H1 (cell line): ENCODE data around the gene AKAP7. TPM values are rescaled to one million over a fixed set of nuclear protein-coding genes. Genes with fewer than 3 reads are reported as not detected.

Experiments used
- CTCF ChIA-PET: fragments of 300-600 bp; sonication (Branson Sonifier 250); formaldehyde crosslinking; loops from one replicate; lab custom pipeline; 2021; ENCODE audit not compliant: partially characterized antibody; lab: Charles Lee
- POLR2A ChIA-PET: fragments of 300-600 bp; sonication (Branson Sonifier 250); formaldehyde crosslinking; loops from one replicate; lab custom pipeline; 2021; ENCODE audit warnings: inconsistent platforms; ENCODE audit not compliant: partially characterized antibody; lab: Charles Lee
- DNase-seq, 2 experiments: peaks; one replicate each; pipeline versions ENCODE4 v3.0.0 to v3.0.0-alpha.2; 2010 to 2022; ENCODE audit warnings: low spot score in 2 of 2, low read depth in 1 of 2, mixed read lengths in 1 of 2
- FAIRE-seq: peaks from 2 replicates; lab custom pipeline; 2011; peaks lifted over from hg19 to GRCh38; lab: Jason Lieb, UNC
- H2AFZ ChIP-seq: 2 replicates; pipeline ENCODE4 v1.8.1; 2012; ENCODE audit warnings: low read length, inconsistent platforms
- H2AK5ac ChIP-seq: 2 replicates; pipeline ENCODE4 v1.6.1; 2013; ENCODE audit warnings: low read depth, low read length
- H2BK120ac ChIP-seq: replicated peaks from 2 replicates; pipeline ENCODE3; 2013; ENCODE audit warnings: low read depth, low read length, inconsistent platforms
- H2BK12ac ChIP-seq: 2 replicates; pipeline ENCODE4 v1.6.1; 2013; ENCODE audit warnings: low read depth, low read length
- H2BK15ac ChIP-seq: 2 replicates; pipeline ENCODE4 v1.6.1; 2013; ENCODE audit warnings: low read length
- H2BK20ac ChIP-seq: 2 replicates; pipeline ENCODE4 v1.6.1; 2013; ENCODE audit warnings: low read length
- H2BK5ac ChIP-seq: 2 replicates; pipeline ENCODE4 v1.6.1; 2013; ENCODE audit warnings: low read depth, low read length
- H3K14ac ChIP-seq: 2 replicates; pipeline ENCODE4 v1.6.1; 2013; ENCODE audit warnings: inconsistent platforms; ENCODE audit not compliant: insufficient read length
- H3K18ac ChIP-seq: 2 replicates; pipeline ENCODE4 v1.6.1; 2013; ENCODE audit warnings: low read length; ENCODE audit errors: extremely low read depth
- H3K23ac ChIP-seq: 2 replicates; pipeline ENCODE4 v1.6.1; 2013; ENCODE audit warnings: inconsistent platforms; ENCODE audit not compliant: insufficient read length
- H3K23me2 ChIP-seq: 2 replicates; pipeline ENCODE4 v1.6.1; 2013; ENCODE audit warnings: low read depth, low read length
- H3K27ac ChIP-seq: 2 replicates; pipeline ENCODE4 v1.6.1; 2011; ENCODE audit warnings: low read depth, low read length, inconsistent platforms
- H3K27me3 ChIP-seq, 4 experiments: replicated peaks in 1 of 4; 1 replicate in 1 of 4; 2 replicates in 3 of 4; pipeline versions ENCODE4 v1.6.1 to v1.8.1; 2011 to 2013; ENCODE audit warnings: low read length in 3 of 4, mild to moderate bottlenecking in 3 of 4, inconsistent platforms in 2 of 4, mixed read lengths in 2 of 4, moderate library complexity in 1 of 4; ENCODE audit not compliant: control insufficient read depth in 3 of 4, insufficient read depth in 3 of 4; ENCODE audit errors: extremely low read depth in 1 of 4
- H3K36me3 ChIP-seq, 4 experiments: 2 replicates each; pipeline versions ENCODE4 v1.6.1 to v1.8.1; 2011 to 2013; ENCODE audit warnings: mild to moderate bottlenecking in 4 of 4, low read length in 3 of 4, moderate library complexity in 2 of 4, control low read depth in 1 of 4, inconsistent platforms in 1 of 4; ENCODE audit not compliant: insufficient read depth in 4 of 4, control insufficient read depth in 2 of 4
- H3K4ac ChIP-seq: replicated peaks from 2 replicates; pipeline ENCODE3; 2013; ENCODE audit warnings: low read length, low read depth, mixed read lengths, inconsistent platforms; ENCODE audit not compliant: insufficient read length
- H3K4me1 ChIP-seq, 4 experiments: replicated peaks in 1 of 4; 1 replicate in 1 of 4; 2 replicates in 3 of 4; pipeline versions ENCODE4 v1.6.1 to v1.8.1; 2011 to 2013; ENCODE audit warnings: low read length in 3 of 4, inconsistent platforms in 2 of 4, mixed read lengths in 1 of 4; ENCODE audit not compliant: insufficient read depth in 4 of 4, control insufficient read depth in 3 of 4
- H3K4me2 ChIP-seq, 2 experiments: 2 replicates each; pipeline versions ENCODE4 v1.6.1 to v1.8.1; 2011 to 2013; ENCODE audit warnings: low read depth in 2 of 2, low read length in 2 of 2, control low read depth in 1 of 2, inconsistent platforms in 1 of 2, mild to moderate bottlenecking in 1 of 2; ENCODE audit not compliant: insufficient read depth in 1 of 2
- H3K4me3 ChIP-seq, 4 experiments: fragments of 200-600, 300-600 bp in 1 of 4; sonication (generic), shearing (Covaris generic), sonication (Bioruptor Twin) in 1 of 4; 2 replicates each; pipeline versions ENCODE4 v1.5.1 to v1.8.1; 2011 to 2016; ENCODE audit warnings: low read length in 4 of 4, low read depth in 3 of 4, control low read depth in 2 of 4, inconsistent platforms in 2 of 4, mild to moderate bottlenecking in 2 of 4, mixed read lengths in 1 of 4, moderate library complexity in 1 of 4; ENCODE audit not compliant: insufficient read depth in 2 of 4; ENCODE audit errors: extremely low read depth in 1 of 4
- H3K56ac ChIP-seq: replicated peaks from 2 replicates; pipeline ENCODE3; 2013; ENCODE audit warnings: low read depth, mild to moderate bottlenecking, mixed read lengths, low read length, inconsistent platforms; ENCODE audit not compliant: insufficient read length
- H3K79me1 ChIP-seq: 2 replicates; pipeline ENCODE4 v1.6.1; 2013; ENCODE audit warnings: low read depth, low read length, control low read depth
- H3K79me2 ChIP-seq, 2 experiments: 2 replicates each; pipeline versions ENCODE4 v1.6.1 to v1.8.1; 2012 to 2013; ENCODE audit warnings: low read length in 2 of 2, mild to moderate bottlenecking in 2 of 2, inconsistent platforms in 1 of 2; ENCODE audit not compliant: insufficient read depth in 2 of 2, control insufficient read depth in 1 of 2
- H3K9ac ChIP-seq, 4 experiments: replicated peaks in 1 of 4; 1 replicate in 1 of 4; 2 replicates in 3 of 4; pipeline versions ENCODE4 v1.6.1 to v1.8.1; 2011 to 2013; ENCODE audit warnings: low read depth in 3 of 4, low read length in 3 of 4, control low read depth in 2 of 4, mild to moderate bottlenecking in 2 of 4, moderate library complexity in 2 of 4, inconsistent platforms in 1 of 4; ENCODE audit errors: extremely low read depth in 1 of 4
- H3K9me3 ChIP-seq, 2 experiments: 2 replicates each; pipeline versions ENCODE4 v1.6.1 to v1.8.1; 2012 to 2013; ENCODE audit warnings: mild to moderate bottlenecking in 2 of 2, moderate library complexity in 2 of 2, control low read depth in 1 of 2, inconsistent platforms in 1 of 2, low read depth in 1 of 2, low read length in 1 of 2, mixed read lengths in 1 of 2; ENCODE audit not compliant: insufficient read depth in 2 of 2
- H4K20me1 ChIP-seq, 2 experiments: replicated peaks in 1 of 2; 2 replicates each; pipeline versions ENCODE3 to v1.8.1; 2011 to 2013; ENCODE audit warnings: inconsistent platforms in 2 of 2, low read length in 2 of 2, mild to moderate bottlenecking in 1 of 2; ENCODE audit not compliant: insufficient read depth in 2 of 2, control insufficient read depth in 1 of 2
- H4K5ac ChIP-seq: 2 replicates; pipeline ENCODE4 v1.6.1; 2013; ENCODE audit warnings: low read length, low read depth, mixed read lengths, inconsistent platforms; ENCODE audit not compliant: insufficient read length
- H4K8ac ChIP-seq: 2 replicates; pipeline ENCODE4 v1.8.0; 2013; ENCODE audit warnings: mild to moderate bottlenecking, moderate library complexity, low read length, inconsistent platforms; ENCODE audit not compliant: insufficient read depth; ENCODE audit errors: extremely low read depth
- H4K91ac ChIP-seq: replicated peaks from 2 replicates; pipeline ENCODE3; 2013; ENCODE audit warnings: low read length, mixed read lengths, inconsistent platforms; ENCODE audit not compliant: insufficient read length
- CTBP2 ChIP-seq: IDR thresholded peaks from 2 replicates; pipeline ENCODE4 v1.7.0; 2011; ENCODE audit warnings: borderline replicate concordance, mild to moderate bottlenecking, moderate library complexity, mixed read lengths, low read length; ENCODE audit not compliant: insufficient read depth, insufficient read length
- GTF2F1 ChIP-seq: IDR thresholded peaks from 2 replicates; pipeline ENCODE4 v1.6.1; 2012; ENCODE audit warnings: low read depth, low read length, improper control_type of control experiment, borderline replicate concordance
- HDAC2 ChIP-seq, 2 experiments: fragments of 300-600 bp in 1 of 2; sonication (generic) in 1 of 2; IDR thresholded peaks; 2 replicates each; pipeline ENCODE4 v1.6.1; 2011 to 2012; ENCODE audit warnings: low read depth in 2 of 2, low read length in 2 of 2, mild to moderate bottlenecking in 2 of 2, moderate library complexity in 2 of 2, borderline replicate concordance in 1 of 2, inconsistent platforms in 1 of 2
- KDM5A ChIP-seq: fragments of 200-600 bp; IDR thresholded peaks from 2 replicates; pipeline ENCODE4 v1.7.1; 2012; ENCODE audit warnings: mild to moderate bottlenecking, low read length, inconsistent platforms, mixed read lengths
- PHF8 ChIP-seq: fragments of 200-600 bp; sonication (generic); conservative IDR thresholded peaks from 2 replicates; pipeline ENCODE4 v1.7.1; 2012; ENCODE audit warnings: low read depth, mild to moderate bottlenecking, inconsistent platforms, low read length, moderate library complexity
- RAD21 ChIP-seq, 2 experiments: IDR thresholded peaks in 1 of 2; conservative IDR thresholded peaks in 1 of 2; 2 replicates each; pipeline ENCODE4 v1.6.1; 2011; ENCODE audit warnings: low read depth in 2 of 2, low read length in 2 of 2, improper control_type of control experiment in 1 of 2, inconsistent platforms in 1 of 2, mild to moderate bottlenecking in 1 of 2, moderate library complexity in 1 of 2
- RFX5 ChIP-seq: IDR thresholded peaks from 2 replicates; pipeline ENCODE4 v1.6.1; 2011; ENCODE audit warnings: low read depth, low read length, improper control_type of control experiment, borderline replicate concordance
- SP2 ChIP-seq: IDR thresholded peaks from 2 replicates; pipeline ENCODE4 v1.6.1; 2012; ENCODE audit warnings: mild to moderate bottlenecking, low read length, inconsistent platforms
- SRF ChIP-seq: IDR thresholded peaks from 2 replicates; pipeline ENCODE4 v1.6.1; 2011; ENCODE audit warnings: mild to moderate bottlenecking, low read depth, low read length, moderate library complexity
- TEAD4 ChIP-seq: IDR thresholded peaks from 2 replicates; pipeline ENCODE4 v1.6.1; 2012; ENCODE audit warnings: low read depth, low read length, inconsistent platforms, mixed read lengths
- WGBS, 2 experiments: shearing (Covaris generic) in 1 of 2; methylation state at CpG; one replicate each; pipeline versions ENCODE4 v1.1.6 to v1.1.7; 2013 to 2015; ENCODE audit warnings: low lambda C conversion rate in 2 of 2, mixed read lengths in 2 of 2, inconsistent platforms in 1 of 2, low coverage in 1 of 2, missing lambda C conversion rate in 1 of 2; ENCODE audit not compliant: insufficient replicate concordance in 2 of 2, insufficient coverage in 1 of 2, insufficient read length in 1 of 2; ENCODE audit errors: extremely low coverage in 1 of 2, missing lambda C conversion rate in 1 of 2; 5-methylcytosine and 5-hydroxymethylcytosine counted together
- polyA plus RNA-seq, 7 experiments: library from polyadenylated mRNA; depleted of rRNA in 3 of 7; stranded (reverse) in 5 of 7; unstranded in 2 of 7; fragments of >200 nt in 5 of 7; fragments of 200-250 nt in 2 of 7; gene quantifications; 1 replicate in 5 of 7; 2 replicates in 1 of 7; 4 replicates in 1 of 7; pipeline versions ENCODE4 v1.2.1 to v1.2.3, GENCODE V29; 2011 to 2013; ENCODE audit warnings: missing spikeins in 2 of 7, mixed read lengths in 2 of 7
- total RNA-seq: library from RNA; stranded (reverse); fragmentation: NEBNext Ultra II Directional; extraction: Animal tissue kit (Norgen Biotek cat#: 25700); gene quantifications from 2 replicates; pipeline ENCODE4 v1.2.1, GENCODE V29; 2021

The AKAP7 gene
- total and polyA plus RNA-seq, 2 of the 8 experiments (the other 6 are each of a cell fraction or from before 2014, with no cell fraction given), result 4.7 to 16.9 TPM

DNA sequence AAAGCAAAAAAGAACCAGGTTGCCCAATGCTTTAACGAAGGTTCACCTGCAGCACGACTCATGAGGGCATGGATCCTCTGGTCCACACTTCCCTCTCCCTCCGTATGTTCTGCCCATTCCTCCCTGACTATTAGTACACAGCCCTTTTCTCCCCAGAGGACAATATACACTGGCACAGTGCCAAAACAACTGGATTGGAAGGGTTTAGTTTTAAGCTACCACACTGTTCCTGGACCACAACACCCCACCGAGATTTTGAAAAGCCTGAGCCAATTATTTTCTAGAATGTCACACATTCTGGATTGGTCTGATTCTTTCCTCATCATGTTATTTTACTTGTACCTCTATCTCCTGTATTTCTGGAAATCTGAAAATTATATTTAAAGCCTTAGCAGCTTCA is 2.9 kb upstream of the AKAP7 start:
- Histone ChIP-seq H2BK12ac (no peak overlapping the region), H4K5ac (no peak overlapping the region), H3K27ac (no peak overlapping the region), H3K14ac (no peak overlapping the region), H3K4me3 (no peak overlapping the region), H2BK20ac (no peak overlapping the region), H2BK5ac (no peak overlapping the region), H3K4me2 (no peak overlapping the region), H2BK120ac (no peak overlapping the region), H3K56ac (no peak overlapping the region), H3K18ac (no peak overlapping the region), H3K9me3 (no peaks in the 10 kb centered on the region), H2AFZ (no peak overlapping the region), H2BK15ac (no peak overlapping the region), H4K20me1 (no peaks in the 10 kb centered on the region), H3K27me3 (no peaks in the 10 kb centered on the region), H4K91ac (no peak overlapping the region), H3K79me1 (no peaks in the 10 kb centered on the region), H3K36me3 (no peaks in the 10 kb centered on the region), H2AK5ac (no peak overlapping the region), H3K79me2 (no peaks in the 10 kb centered on the region), H3K9ac (no peak overlapping the region), H3K4ac (no peak overlapping the region), H3K23me2 (peaks cover 6% of the 10 kb centered on the region; the same call in 1 of the 2 replicates), H4K8ac (no peak overlapping the region), H3K4me1 (peaks cover 0 to 3% (median 2%) of the 10 kb centered on the region in 4 experiments; a peak in 2 of 7 replicates), H3K23ac (no peak overlapping the region)
- WGBS, 2 experiments, result 95% methylated on average over 4 of the region's 4 CpGs; no CpG with 5 or more reads in 1 of the 2 experiments
- DNase-seq (no peak), FAIRE-seq (no peak)
- ChIA-PET CTCF (interaction anchor here (2.2 kb wide), 1 partner anchor 30 kb away, joined by 4 read pairs; no protein-coding TSS in a partner anchor), POLR2A (no interaction called here)
- TF ChIP-seq SRF (no peak), GTF2F1 (no peak), TEAD4 (no peak), RFX5 (no peak), HDAC2 (IDR thresholded peaks at IDR 0.05; ENCODE audit: borderline replicate concordance in 1 of 2, low read depth in 2 of 2, low read length in 2 of 2) (no peak), SP2 (no peak), RAD21 (IDR thresholded peaks at IDR 0.05 in 1 of 2, conservative IDR thresholded peaks at IDR 0.05 in 1 of 2; ENCODE audit: low read depth in 2 of 2, low read length in 2 of 2) (no peak), KDM5A (no peak), PHF8 (no peak), CTBP2 (no peak)
